Mucosa of rectum (tissue), 2 donors: ENCODE measurements around the gene KCNAB1.

Experiments used
- H3K27ac ChIP-seq, 2 donors: one replicate each; pipeline ENCODE4 v1.7.0; 2013; ENCODE audit warnings: inconsistent platforms in 2 of 2, low read depth in 2 of 2, low read length in 2 of 2
- H3K27me3 ChIP-seq, 2 donors: one replicate each; pipeline ENCODE4 v1.7.0; 2013; ENCODE audit warnings: low read length in 2 of 2; ENCODE audit not compliant: control insufficient read depth in 2 of 2, insufficient read depth in 2 of 2
- H3K36me3 ChIP-seq, 2 donors: one replicate each; pipeline ENCODE4 v1.7.0; 2013; ENCODE audit warnings: low read length in 2 of 2; ENCODE audit not compliant: control insufficient read depth in 2 of 2, insufficient read depth in 2 of 2
- H3K4me1 ChIP-seq, 2 donors: one replicate each; pipeline ENCODE4 v1.7.0; 2013; ENCODE audit warnings: low read length in 2 of 2, mild to moderate bottlenecking in 1 of 2; ENCODE audit not compliant: control insufficient read depth in 2 of 2, insufficient read depth in 2 of 2
- H3K4me3 ChIP-seq, 2 donors: one replicate each; pipeline ENCODE4 v1.7.0; 2013; ENCODE audit warnings: low read length in 2 of 2
- H3K9ac ChIP-seq, 2 donors: one replicate each; pipeline ENCODE4 v1.7.0; 2013; ENCODE audit warnings: low read length in 2 of 2, low read depth in 1 of 2, mild to moderate bottlenecking in 1 of 2
- H3K9me3 ChIP-seq, 2 donors: one replicate each; pipeline ENCODE4 v1.7.0; 2013; ENCODE audit warnings: low read length in 2 of 2; ENCODE audit not compliant: control insufficient read depth in 2 of 2
- donor health status: healthy.
- donor health status: Normal muscosa, but diverticular disease.

KCNAB1 gene

GRCh38 chr3:156102267-156102931 is 18.0 kb upstream of the KCNAB1 start:
- H3K4me1 ChIP-seq = no peaks in the 10 kb centered on the region
- no peak overlapping the region for H3K27ac ChIP-seq
- no peak overlapping the region for H3K9ac ChIP-seq
- no peaks in the 10 kb centered on the region for H3K36me3 ChIP-seq
- H3K27me3 ChIP-seq = no peaks in the 10 kb centered on the region
- H3K9me3 ChIP-seq = no peaks in the 10 kb centered on the region
- no peak overlapping the region for H3K4me3 ChIP-seq

DNA sequence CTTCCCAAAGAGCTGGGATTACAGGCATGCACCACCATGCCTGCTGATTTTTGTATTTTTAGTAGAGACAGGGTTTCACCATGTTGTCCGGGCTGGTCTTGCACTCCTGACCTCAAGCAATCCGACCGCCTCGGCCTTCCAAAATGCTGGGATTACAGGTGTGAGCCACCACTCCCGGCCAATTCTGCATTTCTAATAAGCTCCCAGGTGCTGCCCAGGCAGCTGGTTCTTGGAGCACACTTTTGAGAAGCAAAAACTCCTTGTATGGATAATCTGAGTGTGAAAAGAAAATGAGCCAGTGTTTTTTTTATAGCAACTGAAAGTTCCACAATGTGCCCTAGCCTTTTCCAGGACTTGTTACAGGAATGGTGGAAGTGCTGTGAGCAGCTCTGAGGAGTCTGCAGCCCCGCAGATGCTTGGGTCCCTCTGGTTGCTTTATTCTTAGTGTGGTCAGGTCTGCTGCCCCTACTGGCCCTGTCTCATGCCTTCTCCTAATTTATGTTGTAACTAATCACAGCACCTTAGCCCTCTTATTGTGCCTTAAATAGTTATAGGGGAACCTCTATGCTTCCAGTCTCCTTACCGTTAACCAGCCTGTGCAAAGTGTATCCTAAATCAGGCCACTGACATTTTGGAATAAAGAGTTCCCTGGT is 13.5 kb upstream of the KCNAB1 start:
- H3K4me1 ChIP-seq = no peaks in the 10 kb centered on the region
- H3K9me3 ChIP-seq = no peaks in the 10 kb centered on the region
- no peak overlapping the region for H3K4me3 ChIP-seq
- H3K27me3 ChIP-seq = peaks cover 0 to 3% of the 10 kb centered on the region in 2 donors
- no peaks in the 10 kb centered on the region for H3K36me3 ChIP-seq
- H3K27ac ChIP-seq = no peak overlapping the region
- no peak overlapping the region for H3K9ac ChIP-seq

DNA sequence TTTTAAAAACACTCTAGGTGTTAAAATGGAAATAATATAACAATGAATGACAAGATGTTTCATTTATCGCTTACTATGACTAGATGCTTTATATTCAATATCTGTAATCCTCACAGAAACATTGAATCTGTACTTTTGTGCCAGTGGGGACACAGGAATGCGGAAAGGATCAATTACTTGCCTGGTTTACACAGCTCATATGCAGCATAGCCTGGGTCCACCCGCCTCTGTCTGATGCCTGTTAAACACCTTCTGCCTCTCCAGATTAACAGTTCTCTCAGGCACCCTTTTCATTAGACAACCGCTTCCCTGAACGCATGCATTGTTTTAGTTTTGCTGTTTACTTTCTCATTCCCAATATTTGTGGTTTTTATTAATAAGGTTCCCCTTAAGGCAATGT is 12.9 kb upstream of the KCNAB1 start:
- Histone ChIP-seq H3K9ac (no peak overlapping the region), H3K36me3 (no peaks in the 10 kb centered on the region), H3K27me3 (peaks cover 0 to 3% of the 10 kb centered on the region in 2 donors), H3K4me3 (no peak overlapping the region), H3K4me1 (no peaks in the 10 kb centered on the region), H3K9me3 (no peaks in the 10 kb centered on the region), H3K27ac (no peak overlapping the region)

- no peak overlapping the region for H3K27ac ChIP-seq
Observed at GRCh38 chr3:156108616-156109015, 11.8 kb upstream of the KCNAB1 start.

GRCh38 chr3:156109989-156110388 is 10.4 kb upstream of the KCNAB1 start:
- Histone ChIP-seq H3K36me3 (no peaks in the 10 kb centered on the region), H3K4me1 (no peaks in the 10 kb centered on the region), H3K4me3 (no peak overlapping the region), H3K27me3 (peaks cover 0 to 3% of the 10 kb centered on the region in 2 donors), H3K9ac (no peak overlapping the region), H3K9me3 (no peaks in the 10 kb centered on the region), H3K27ac (no peak overlapping the region)

More at GRCh38 chr3:156108616-156109015, 11.8 kb upstream of the KCNAB1 start:
- peaks cover 0 to 3% of the 10 kb centered on the region in 2 donors for H3K27me3 ChIP-seq
- no peak overlapping the region for H3K4me3 ChIP-seq
- H3K9me3 ChIP-seq = no peaks in the 10 kb centered on the region
- H3K36me3 ChIP-seq = no peaks in the 10 kb centered on the region
- H3K4me1 ChIP-seq = no peaks in the 10 kb centered on the region
- no peak overlapping the region for H3K9ac ChIP-seq

GRCh38 chr3:156126467-156126866 is 6.1 kb downstream of the KCNAB1 start:
- Histone ChIP-seq H3K27ac (no peak overlapping the region), H3K36me3 (no peaks in the 10 kb centered on the region), H3K27me3 (no peaks in the 10 kb centered on the region), H3K9me3 (no peaks in the 10 kb centered on the region), H3K9ac (no peak overlapping the region), H3K4me3 (no peak overlapping the region), H3K4me1 (no peaks in the 10 kb centered on the region)

GRCh38 chr3:156131241-156131640 is 10.9 kb downstream of the KCNAB1 start:
- no peaks in the 10 kb centered on the region for H3K27me3 ChIP-seq
- H3K36me3 ChIP-seq = no peaks in the 10 kb centered on the region
- H3K27ac ChIP-seq = no peak overlapping the region
- no peaks in the 10 kb centered on the region for H3K9me3 ChIP-seq
- no peak overlapping the region for H3K9ac ChIP-seq
- no peaks in the 10 kb centered on the region for H3K4me1 ChIP-seq
- H3K4me3 ChIP-seq = no peak overlapping the region

DNA sequence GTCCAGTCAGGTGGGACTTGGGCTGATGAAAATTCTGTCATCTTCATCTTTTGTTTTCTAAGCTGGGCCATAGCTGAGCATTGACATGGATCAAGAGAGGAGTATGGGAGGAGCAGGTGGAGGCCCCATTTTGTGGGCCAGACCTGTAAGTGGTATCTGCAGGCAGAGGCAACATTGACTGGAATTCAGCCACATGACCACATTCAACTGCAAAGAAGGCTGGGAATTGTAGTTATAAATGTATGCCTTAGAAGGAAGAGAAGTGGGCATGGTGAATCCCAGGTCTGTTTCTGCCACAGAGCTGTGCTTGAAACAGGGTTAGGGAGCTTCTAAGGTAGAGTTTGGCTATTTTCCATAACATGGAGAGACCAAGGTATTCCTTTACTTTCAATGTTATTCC is 11.4 kb downstream of the KCNAB1 start:
- H3K36me3 ChIP-seq = no peaks in the 10 kb centered on the region
- no peak overlapping the region for H3K27ac ChIP-seq

GRCh38 chr3:156132313-156132712 is 11.9 kb downstream of the KCNAB1 start:
- no peaks in the 10 kb centered on the region for H3K36me3 ChIP-seq
- H3K9ac ChIP-seq = no peak overlapping the region
- H3K9me3 ChIP-seq = no peaks in the 10 kb centered on the region
- no peak overlapping the region for H3K27ac ChIP-seq
- H3K27me3 ChIP-seq = peaks cover 0 to 3% of the 10 kb centered on the region in 2 donors
- H3K4me3 ChIP-seq = no peak overlapping the region
- H3K4me1 ChIP-seq = no peaks in the 10 kb centered on the region

More for the DNA sequence above, 11.4 kb downstream of the KCNAB1 start:
- no peak overlapping the region for H3K9ac ChIP-seq
- H3K4me1 ChIP-seq = no peaks in the 10 kb centered on the region
- H3K27me3 ChIP-seq = peaks cover 0 to 3% of the 10 kb centered on the region in 2 donors
- H3K4me3 ChIP-seq = no peak overlapping the region
- no peaks in the 10 kb centered on the region for H3K9me3 ChIP-seq

GRCh38 chr3:156133076-156133475 is 12.7 kb downstream of the KCNAB1 start:
- Histone ChIP-seq H3K27me3 (peaks cover 0 to 3% of the 10 kb centered on the region in 2 donors), H3K27ac (no peak overlapping the region), H3K9me3 (no peaks in the 10 kb centered on the region), H3K36me3 (no peaks in the 10 kb centered on the region), H3K4me3 (no peak overlapping the region), H3K9ac (no peak overlapping the region), H3K4me1 (no peaks in the 10 kb centered on the region)
